Fibroblast of upper back skin (primary cell): ENCODE data around the gene BRMS1.
"Not testable (repeated sequence)": the region's sequence is repeated elsewhere in the genome, so short reads cannot be mapped to it uniquely, and the experiment has no call there.

Experiments
- DNase-seq: peaks from one replicate; pipeline ENCODE4 v3.0.0-alpha.2; 2013

Gene BRMS1

GRCh38 chr11:66321606-66322005 is 23.3 kb downstream of the BRMS1 start:
- no peak for DNase-seq

- DNase-seq: not testable (repeated sequence)
Observed at GRCh38 chr11:66320748-66321147, 24.2 kb downstream of the BRMS1 start.

- not testable (repeated sequence) for DNase-seq
Observed at GRCh38 chr11:66320289-66320688, 24.6 kb downstream of the BRMS1 start.

- peak; percentile 63 for DNase-seq
Observed at GRCh38 chr11:66318600-66318970, 26.3 kb downstream of the BRMS1 start.

- peak; percentile 91 for DNase-seq
Observed at GRCh38 chr11:66317723-66318599, 26.9 kb downstream of the BRMS1 start.

- peak; percentile 82 for DNase-seq
Observed at GRCh38 chr11:66317322-66317722, 27.6 kb downstream of the BRMS1 start.

GRCh38 chr11:66316849-66317251 is 28.1 kb downstream of the BRMS1 start, which contains the start of gene CD248:
Gene CD248 (minus strand): TSS chr11:66317044. CDS start chr11:66317027, 17 bp downstream.
- DNase-seq: peak; percentile 93

GRCh38 chr11:66315921-66316811 is 28.7 kb downstream of the BRMS1 start:
- DNase-seq: no peak

GRCh38 chr11:66315498-66315885 is 29.4 kb downstream of the BRMS1 start:
- DNase-seq: no peak

- DNase-seq: no peak
Observed at GRCh38 chr11:66314561-66315497, 30.1 kb downstream of the BRMS1 start.

- DNase-seq: no peak
Observed at GRCh38 chr11:66314186-66314501, 30.8 kb downstream of the BRMS1 start.

- no peak for DNase-seq
Observed at GRCh38 chr11:66313321-66314185, 31.4 kb downstream of the BRMS1 start.

GRCh38 chr11:66312549-66313320 is 32.2 kb downstream of the BRMS1 start:
- DNase-seq: peak; percentile 100

GRCh38 chr11:66311965-66312548 is 32.8 kb downstream of the BRMS1 start:
- peak; percentile 90 for DNase-seq

- DNase-seq: no peak
Observed at GRCh38 chr11:66311470-66311964, 33.4 kb downstream of the BRMS1 start.

- DNase-seq: not testable (repeated sequence)
Observed at GRCh38 chr11:66310803-66311440, 34.0 kb downstream of the BRMS1 start.

- DNase-seq: no peak
Observed at GRCh38 chr11:66310324-66310723, 34.6 kb downstream of the BRMS1 start.

- DNase-seq: no peak
Observed at GRCh38 chr11:66309475-66309874, 35.4 kb downstream of the BRMS1 start.

- DNase-seq: no peak
Observed at GRCh38 chr11:66302656-66303055, 42.2 kb downstream of the BRMS1 start.

- no peak for DNase-seq
Observed at GRCh38 chr11:66299186-66299585, 45.7 kb downstream of the BRMS1 start.
